GM18511 (cell line): ENCODE results near the gene NME3.

Experiments
- ATAC-seq: cut with Tn5 transposase; IDR thresholded peaks from one replicate; pipeline ENCODE4 v1.9.1; 2021; ENCODE audit warnings: mild to moderate bottlenecking, moderate library complexity; ENCODE audit not compliant: unreplicated experiment

Gene NME3

GRCh38 chr16:1770328-1771187, 785 bp downstream of the NME3 start:
- ATAC-seq, result no peak

GRCh38 chr16:1769402-1770300, 1.7 kb downstream of the NME3 start:
- ATAC-seq, result no peak

- ATAC-seq, result no peak
These were observed 2.5 kb downstream of the NME3 start for GRCh38 chr16:1768767-1769401.

GRCh38 chr16:1768061-1768766, 3.1 kb downstream of the NME3 start:
- no peak for ATAC-seq

- ATAC-seq, result no peak
These were observed 4.0 kb downstream of the NME3 start for GRCh38 chr16:1767116-1767994.

GRCh38 chr16:1766701-1767100, 4.6 kb downstream of the NME3 start:
- ATAC-seq, result no peak

GRCh38 chr16:1766231-1766630, 5.1 kb downstream of the NME3 start:
- no peak for ATAC-seq

- ATAC-seq, result no peak
These were observed 5.5 kb downstream of the NME3 start for GRCh38 chr16:1765826-1766225.

GRCh38 chr16:1764971-1765370, 6.4 kb downstream of the NME3 start:
- no peak for ATAC-seq

GRCh38 chr16:1763521-1764511, 7.5 kb downstream of the NME3 start:
- ATAC-seq, result no peak

GRCh38 chr16:1762879-1763520, 8.3 kb downstream of the NME3 start:
- ATAC-seq, result no peak

- no peak for ATAC-seq
These were observed 9.0 kb downstream of the NME3 start for GRCh38 chr16:1762196-1762878.

- ATAC-seq, result no peak
These were observed 9.6 kb downstream of the NME3 start for GRCh38 chr16:1761751-1762150.

- ATAC-seq, result no peak
These were observed 10.4 kb downstream of the NME3 start for GRCh38 chr16:1760911-1761310.

GRCh38 chr16:1759511-1759910, 11.8 kb downstream of the NME3 start:
- ATAC-seq, result no peak

- ATAC-seq, result no peak
These were observed 12.4 kb downstream of the NME3 start for GRCh38 chr16:1758923-1759322.

- no peak for ATAC-seq
These were observed 13.5 kb downstream of the NME3 start for GRCh38 chr16:1757714-1758461.
